NB4 (cell line): ENCODE data around the gene ORMDL3.
"Not testable (repeated sequence)": the region's sequence is repeated elsewhere in the genome, so short reads cannot be mapped to it uniquely, and the experiment has no call there.

ENCODE experiments used
- CTCF ChIP-seq: IDR thresholded peaks from one replicate; pipeline ENCODE4 v1.5.1; 2012; ENCODE audit warnings: low read depth, low read length
- MAX ChIP-seq: IDR thresholded peaks from 2 replicates; pipeline ENCODE4 v1.6.1; 2011; ENCODE audit warnings: low read depth, low read length
- MYC ChIP-seq: IDR thresholded peaks from 2 replicates; pipeline ENCODE4 v1.6.1; 2011; ENCODE audit warnings: low read depth, low read length
- POLR2A ChIP-seq: IDR thresholded peaks from 2 replicates; pipeline ENCODE4 v1.6.1; 2011; ENCODE audit warnings: mild to moderate bottlenecking; ENCODE audit not compliant: insufficient read length; ENCODE audit errors: extremely low read depth

GRCh38 chr17:39886102-39886501 lies 41.3 kb downstream of the ORMDL3 start:
- not testable (repeated sequence) for TF ChIP-seq CTCF, MAX, POLR2A, MYC
